Left lobe of liver (tissue), 2 donors: ENCODE results near the gene SLC38A1. TPM values are rescaled to one million over a fixed set of nuclear protein-coding genes. Genes with fewer than 3 reads are reported as not detected.
"Not testable (repeated sequence)": the region's sequence is repeated elsewhere in the genome, so short reads cannot be mapped to it uniquely, and the experiment has no call there.

ENCODE experiments used
- ATAC-seq: fragments of 200-7000 bp; cut with Tn5 transposase; one replicate; pipeline ENCODE4 v1.9.1; 2020; ENCODE audit warnings: mild to moderate bottlenecking, moderate library complexity
- DNase-seq: peaks from one replicate; pipeline ENCODE4 v3.0.0-alpha.2; 2020; ENCODE audit warnings: low spot score
- total RNA-seq: library from RNA; stranded (reverse); gene quantifications from one replicate; pipeline ENCODE4 v1.2.1, GENCODE V29; 2021
- donor health status: DM: no; HTN: no; CAD: no; lungs with moderate emphysema.
- donor health status: DM: no; HTN: yes; CAD: no.

Gene SLC38A1
- total RNA-seq, 1 donor from 2014 or later = 7.7 TPM

- DNase-seq (no peak), ATAC-seq (no peak)
Measured at GRCh38 chr12:46177025-46177424, 91.8 kb downstream of the SLC38A1 start.

- ATAC-seq (no peak), DNase-seq (no peak)
Measured at GRCh38 chr12:46174919-46175318, 93.9 kb downstream of the SLC38A1 start.

- ATAC-seq (no peak), DNase-seq (no peak)
Measured at GRCh38 chr12:46174061-46174662, 94.7 kb downstream of the SLC38A1 start.

- DNase-seq (no peak), ATAC-seq (no peak)
Measured at GRCh38 chr12:46168426-46168825, 100.4 kb downstream of the SLC38A1 start.

- DNase-seq (no peak), ATAC-seq (no peak)
Measured at GRCh38 chr12:46167412-46167811, 101.4 kb downstream of the SLC38A1 start.

GRCh38 chr12:46165191-46165590 lies 103.7 kb downstream of the SLC38A1 start:
- ATAC-seq (no peak), DNase-seq (no peak)

- ATAC-seq = no peak
- no peak for DNase-seq
Measured at GRCh38 chr12:46164186-46164761, 104.6 kb downstream of the SLC38A1 start.

- not testable (repeated sequence) for DNase-seq, ATAC-seq
Measured at GRCh38 chr12:46162549-46163076, 106.2 kb downstream of the SLC38A1 start.

- DNase-seq = no peak
- no peak for ATAC-seq
Measured at GRCh38 chr12:46160981-46161690, 107.7 kb downstream of the SLC38A1 start.

GRCh38 chr12:46160101-46160980 lies 108.5 kb downstream of the SLC38A1 start:
- DNase-seq = no peak
- no peak for ATAC-seq

- DNase-seq = no peak
- no peak for ATAC-seq
Measured at GRCh38 chr12:46159309-46159901, 109.4 kb downstream of the SLC38A1 start.

- DNase-seq = no peak
- ATAC-seq = no peak
Measured at GRCh38 chr12:46158501-46158900, 110.3 kb downstream of the SLC38A1 start.

GRCh38 chr12:46154221-46154985 lies 114.4 kb downstream of the SLC38A1 start:
- DNase-seq (no peak), ATAC-seq (no peak)

GRCh38 chr12:46153268-46153872 lies 115.5 kb downstream of the SLC38A1 start:
- DNase-seq (no peak), ATAC-seq (peak; percentile 64)

GRCh38 chr12:46152456-46152855 lies 116.4 kb downstream of the SLC38A1 start:
- peak; percentile 46 for ATAC-seq

GRCh38 chr12:46150735-46151134 lies 118.1 kb downstream of the SLC38A1 start:
- ATAC-seq = no peak
- DNase-seq = no peak

More at GRCh38 chr12:46152456-46152855, 116.4 kb downstream of the SLC38A1 start:
- DNase-seq = no peak

GRCh38 chr12:46149905-46150304 lies 118.9 kb downstream of the SLC38A1 start:
- no peak for ATAC-seq

GRCh38 chr12:46149079-46149464 lies 119.8 kb downstream of the SLC38A1 start:
- no peak for DNase-seq

More at GRCh38 chr12:46149905-46150304, 118.9 kb downstream of the SLC38A1 start:
- DNase-seq = no peak

GRCh38 chr12:46148327-46149078 lies 120.3 kb downstream of the SLC38A1 start:
- DNase-seq (no peak), ATAC-seq (no peak)

More at GRCh38 chr12:46149079-46149464, 119.8 kb downstream of the SLC38A1 start:
- no peak for ATAC-seq
